Measurements from ENCODE around the gene PDCD1LG2. TPM values are rescaled to one million over a fixed set of nuclear protein-coding genes. Genes with fewer than 3 reads are reported as not detected.
"Not testable (repeated sequence)": the region's sequence is repeated elsewhere in the genome, so short reads cannot be mapped to it uniquely, and the experiment has no call there.

PDCD1LG2 gene
- total RNA-seq, 1 donor from 2014 or later = 1.7 TPM

DNA sequence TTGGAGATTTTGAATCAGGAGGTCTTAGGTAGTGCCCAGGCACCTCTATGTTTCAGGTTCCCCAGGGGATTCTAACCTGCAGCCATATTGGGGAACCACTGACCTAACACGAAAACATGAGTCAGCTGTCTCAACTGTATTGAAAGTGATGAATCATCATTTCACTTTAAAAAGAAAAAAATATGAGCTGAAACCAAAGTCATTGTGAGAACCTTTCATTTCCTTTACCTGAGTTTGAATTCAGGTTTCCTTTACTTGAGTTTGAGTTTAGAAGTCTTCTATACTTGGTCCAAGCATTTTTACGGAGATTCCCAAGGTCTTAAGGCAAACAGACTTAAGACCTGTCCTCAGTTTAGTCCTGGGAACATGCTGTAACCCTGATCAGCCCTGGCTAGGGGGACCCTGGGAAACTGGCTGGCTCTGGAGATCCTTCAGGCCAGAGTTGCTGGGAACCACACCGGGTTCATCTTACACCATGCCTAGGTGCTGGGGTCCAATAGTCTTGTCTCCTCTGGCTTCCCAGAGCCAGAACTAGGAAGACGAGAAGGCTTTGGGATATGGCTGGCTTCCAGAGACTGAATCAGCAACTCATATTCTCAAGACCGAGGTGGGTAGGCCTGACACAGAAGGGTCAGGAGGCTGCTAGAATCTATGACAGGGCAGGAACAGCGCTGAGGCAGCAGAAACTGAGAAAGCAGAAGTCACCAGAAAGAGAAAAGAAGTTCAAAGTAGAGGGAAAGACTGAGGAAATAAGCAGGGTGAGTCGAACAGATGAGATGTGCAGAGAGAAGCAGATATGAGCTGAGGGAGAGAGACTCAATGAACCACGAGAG is 16.4 kb upstream of the PDCD1LG2 start:
- DNase-seq (ENCODE audit: low spot score) = no peak

DNA sequence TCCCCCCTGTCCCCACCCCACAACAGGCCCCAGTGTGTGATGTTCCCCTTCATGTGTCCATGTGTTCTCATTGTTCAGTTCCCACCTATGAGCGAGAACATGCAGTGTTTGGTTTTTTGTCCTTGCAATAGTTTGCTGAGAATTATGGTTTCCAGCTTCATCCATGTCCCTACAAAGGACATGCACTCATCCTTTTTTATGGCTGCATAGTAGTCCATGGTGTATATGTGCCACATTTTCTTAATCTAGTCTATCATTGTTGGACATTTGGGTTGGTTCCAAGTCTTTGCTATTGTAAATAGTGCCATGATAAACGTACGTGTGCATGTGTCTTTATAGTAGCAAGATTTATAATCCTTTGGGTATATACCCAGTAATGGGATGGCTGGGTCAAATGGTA is 15.6 kb upstream of the PDCD1LG2 start:
- not testable (repeated sequence) for DNase-seq (ENCODE audit: low spot score)

GRCh38 chr9:5499157-5499556 is 11.2 kb upstream of the PDCD1LG2 start:
- no peak for DNase-seq (ENCODE audit: low spot score)

DNA sequence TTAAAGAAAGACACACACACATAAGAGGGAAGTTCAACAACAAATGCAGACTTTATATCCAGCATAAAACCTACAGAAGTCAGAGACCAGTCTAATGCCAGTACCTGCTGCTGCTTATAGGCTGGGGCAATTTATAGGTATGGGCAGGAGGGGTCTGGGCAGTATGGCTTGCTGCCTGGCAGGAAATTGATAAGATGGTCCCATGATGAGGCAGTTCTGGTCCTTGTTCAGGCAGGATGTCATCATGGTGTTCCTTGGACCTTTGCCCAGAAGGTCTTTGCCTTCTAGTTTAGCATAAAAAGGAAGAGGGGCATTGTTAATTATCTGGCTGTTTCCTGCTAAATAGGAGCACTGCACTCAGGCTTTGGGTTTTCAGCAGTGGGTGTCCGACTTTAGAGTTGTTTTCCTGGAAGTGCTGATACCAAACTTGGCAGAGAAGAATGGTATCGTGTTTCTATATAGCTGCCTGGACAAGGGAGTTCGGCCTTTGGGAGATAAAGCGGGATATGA is 10.4 kb upstream of the PDCD1LG2 start:
- no peak for DNase-seq (ENCODE audit: low spot score)

DNA sequence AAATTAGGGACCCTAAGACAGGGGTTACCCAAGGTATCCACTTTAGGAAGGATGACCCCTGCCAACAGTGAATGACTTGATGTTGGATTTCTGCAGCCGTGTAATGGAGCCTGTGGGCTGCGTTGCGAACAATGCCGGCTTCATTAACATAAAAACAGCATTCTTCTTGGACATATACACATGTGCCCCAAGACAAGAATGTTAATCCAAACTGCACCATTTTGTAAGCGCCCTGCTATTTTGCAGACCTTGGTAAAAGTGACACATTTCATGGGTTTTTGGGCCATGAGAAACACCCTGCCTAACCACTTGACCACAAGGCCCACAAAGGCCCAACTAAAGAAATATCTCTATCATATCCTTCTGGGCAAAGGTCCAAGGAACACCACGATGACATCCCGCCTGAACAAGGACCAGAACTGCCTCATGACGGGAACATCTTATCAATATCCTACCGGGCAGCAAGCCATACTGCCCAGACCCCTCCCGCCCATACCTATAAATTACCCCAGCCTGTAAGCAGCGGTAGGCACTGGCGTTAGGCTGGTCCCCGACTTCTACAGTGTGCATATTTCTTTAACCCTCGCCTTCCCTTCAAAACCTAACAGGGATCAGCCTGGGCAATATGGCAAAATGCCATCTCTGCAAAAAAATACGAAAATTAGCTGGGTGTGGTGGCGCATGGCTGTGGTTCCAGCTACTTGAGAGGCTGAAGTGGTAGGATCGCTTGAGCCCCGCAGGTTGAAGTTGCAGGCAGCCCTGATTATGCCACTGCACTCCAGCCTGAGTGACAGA is 9.7 kb upstream of the PDCD1LG2 start:
- peak; percentile 70 for DNase-seq (ENCODE audit: low spot score)

- no peak for DNase-seq (ENCODE audit: low spot score)
Measured at GRCh38 chr9:5502553-5502952, 7.8 kb upstream of the PDCD1LG2 start.

DNA sequence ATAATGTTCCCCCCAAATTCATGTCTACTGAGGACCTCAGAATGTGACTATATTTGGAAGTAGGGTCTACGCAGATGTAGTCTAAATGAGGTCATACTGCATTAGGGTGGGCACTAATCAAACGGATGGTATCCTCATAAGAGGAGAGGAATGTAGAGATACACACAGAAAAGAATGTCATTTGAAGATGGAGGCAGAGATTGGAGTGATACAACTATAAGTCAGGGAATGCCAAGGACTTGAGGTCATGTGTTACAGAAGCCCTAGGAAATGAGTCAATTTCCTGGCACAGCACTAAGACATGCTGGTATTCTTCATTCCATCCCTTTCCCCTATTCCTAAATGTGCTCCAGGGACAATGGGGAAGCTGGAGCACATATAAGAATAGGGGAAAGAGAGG is 758 bp upstream of the PDCD1LG2 start:
- no peak for DNase-seq (ENCODE audit: low spot score)

GRCh38 chr9:5510989-5511388 is 658 bp downstream of the PDCD1LG2 start:
- no peak for DNase-seq (ENCODE audit: low spot score)

GRCh38 chr9:5511476-5511875 is 1.1 kb downstream of the PDCD1LG2 start:
- DNase-seq (ENCODE audit: low spot score) = no peak

DNA sequence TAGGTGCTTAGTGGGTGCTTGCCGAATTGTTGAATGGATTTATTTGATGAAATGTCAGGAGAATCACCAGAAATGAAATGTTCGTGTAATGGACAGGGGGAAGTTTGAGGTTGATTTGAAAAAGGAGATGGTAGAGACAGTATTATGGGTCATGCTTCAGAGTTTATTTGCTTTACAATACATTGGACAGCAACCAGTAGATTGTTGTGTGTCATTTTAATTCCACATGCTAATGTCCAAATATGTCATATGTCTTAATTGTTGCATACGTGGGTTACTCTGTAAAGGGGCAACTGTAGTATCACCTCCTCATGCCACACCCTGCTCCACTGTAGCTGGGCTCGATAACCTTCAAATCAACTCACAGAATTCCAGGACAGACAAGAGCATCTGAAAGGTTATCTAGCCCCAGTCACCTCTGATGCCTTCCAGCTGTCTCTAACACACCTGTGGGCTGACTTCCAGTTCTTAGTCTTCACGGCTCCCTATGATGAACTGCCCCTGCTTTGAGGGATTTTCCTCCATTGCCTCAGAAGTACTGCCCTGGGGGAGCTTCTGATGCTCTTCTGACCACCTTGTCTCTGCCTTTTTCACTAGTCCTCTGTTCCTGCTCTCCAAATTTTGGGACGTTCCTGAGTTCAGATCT is 1.7 kb downstream of the PDCD1LG2 start:
- no peak for DNase-seq (ENCODE audit: low spot score)

- no peak for DNase-seq (ENCODE audit: low spot score)
Measured at GRCh38 chr9:5512658-5513452, 2.5 kb downstream of the PDCD1LG2 start.

GRCh38 chr9:5513966-5514616 is 3.8 kb downstream of the PDCD1LG2 start:
- DNase-seq (ENCODE audit: low spot score) = no peak

DNA sequence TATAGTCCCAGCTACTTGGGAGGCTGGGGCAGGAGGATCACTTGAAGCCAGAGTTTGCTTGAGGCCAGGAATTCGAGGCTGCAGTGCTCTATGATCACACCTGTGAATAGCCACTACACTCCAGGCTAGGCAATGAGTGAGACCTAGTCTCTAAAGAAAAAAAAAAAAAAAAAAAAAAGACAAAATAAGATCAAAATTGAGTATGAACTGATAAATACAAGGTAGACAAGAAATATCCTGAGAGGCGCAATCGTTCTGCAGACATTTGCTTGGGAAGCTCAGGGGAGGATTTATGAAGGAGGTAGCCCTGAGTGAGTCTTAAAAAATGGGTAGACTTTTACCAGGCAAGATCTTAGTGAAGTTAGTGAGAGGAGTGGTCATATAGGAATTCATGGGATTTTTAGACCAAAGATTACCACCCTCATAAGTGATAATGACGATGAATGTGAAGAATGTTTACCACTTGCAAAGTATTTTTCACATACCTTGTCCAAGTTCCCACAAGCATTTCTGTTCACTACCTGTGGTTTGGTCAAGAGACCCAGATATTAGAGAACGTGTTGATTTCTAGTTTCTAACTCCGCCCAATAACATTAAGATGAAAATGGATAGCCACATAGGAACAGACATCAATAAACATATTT is 4.4 kb downstream of the PDCD1LG2 start:
- DNase-seq (ENCODE audit: low spot score) = no peak

DNA sequence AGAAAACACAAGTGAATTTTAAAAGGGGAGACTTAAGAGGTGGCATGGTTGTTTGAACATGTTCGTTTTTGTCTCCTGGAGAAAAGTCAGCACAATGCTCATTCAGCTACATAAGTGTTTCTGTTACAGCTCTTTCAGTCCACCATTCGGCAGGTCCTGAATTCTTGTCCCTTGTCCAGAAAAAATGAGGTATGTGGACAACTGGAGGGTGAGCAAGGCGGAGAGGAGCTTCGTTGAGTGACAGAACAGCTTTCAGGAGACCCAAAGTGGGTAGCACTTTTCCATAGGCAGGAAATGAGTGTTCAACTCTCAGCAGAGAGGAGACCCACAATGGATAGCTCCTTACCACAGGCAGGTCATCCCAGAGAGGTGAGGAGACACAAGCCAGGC is 4.9 kb downstream of the PDCD1LG2 start:
- DNase-seq (ENCODE audit: low spot score) = no peak

DNA sequence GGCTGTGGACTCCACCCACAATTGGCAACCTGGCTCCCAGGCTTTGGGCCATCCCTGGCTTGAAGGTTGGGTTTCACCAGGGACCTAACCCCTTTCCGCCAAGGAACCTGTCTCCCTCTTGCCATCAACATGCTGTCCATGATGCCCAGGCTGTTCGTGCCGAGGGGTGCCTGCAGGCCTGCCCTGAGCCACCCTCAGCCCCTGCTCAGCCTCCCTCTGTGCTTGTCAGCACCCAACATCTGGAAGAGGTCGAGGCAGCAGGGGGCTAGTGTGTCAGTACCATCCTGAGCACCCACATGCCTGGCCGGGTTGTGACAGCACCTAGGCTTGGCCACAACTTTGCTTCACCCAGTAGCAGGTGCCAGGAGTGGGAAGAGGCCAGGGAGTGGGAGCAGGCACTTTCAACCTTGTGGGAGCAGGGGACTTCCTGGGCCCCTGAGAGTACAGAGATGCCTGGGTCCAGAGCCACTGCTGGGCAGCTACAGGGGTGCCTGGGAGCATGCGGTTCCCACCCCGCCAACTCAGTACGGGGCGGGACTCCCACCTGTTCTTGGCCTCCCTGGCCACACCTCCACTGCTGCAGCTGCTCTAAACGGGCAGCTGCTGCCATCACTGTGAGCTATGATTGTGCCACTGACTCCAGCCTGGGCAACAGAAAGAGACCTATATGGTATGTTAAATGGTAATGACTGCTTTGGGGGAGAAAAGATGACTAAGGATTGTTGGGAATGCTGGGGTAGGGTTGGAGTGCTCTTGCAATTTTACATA is 6.3 kb downstream of the PDCD1LG2 start:
- DNase-seq (ENCODE audit: low spot score) = no peak

GRCh38 chr9:5518171-5518936 is 8.0 kb downstream of the PDCD1LG2 start:
- no peak for DNase-seq (ENCODE audit: low spot score)

- no peak for DNase-seq (ENCODE audit: low spot score)
Measured at GRCh38 chr9:5518937-5519319, 8.6 kb downstream of the PDCD1LG2 start.

DNA sequence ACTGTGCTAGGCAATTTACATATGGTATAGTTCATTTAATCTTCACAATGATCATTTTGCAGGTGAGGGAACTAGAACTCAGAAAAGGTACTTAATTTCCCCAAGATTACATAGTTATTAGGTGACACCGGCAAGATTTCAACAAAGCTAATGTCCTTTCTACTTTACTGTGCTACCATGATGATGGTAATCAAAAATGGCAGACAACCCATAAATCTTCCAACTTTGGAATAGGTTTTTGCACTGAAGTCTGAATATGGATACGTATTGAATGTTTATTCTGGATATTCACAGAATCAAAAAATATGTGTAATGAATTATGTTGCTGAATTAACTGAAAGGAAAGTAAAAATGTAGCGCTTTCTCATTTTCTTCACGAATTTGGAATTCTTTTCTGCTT is 13.8 kb downstream of the PDCD1LG2 start:
- no peak for DNase-seq (ENCODE audit: low spot score)

DNA sequence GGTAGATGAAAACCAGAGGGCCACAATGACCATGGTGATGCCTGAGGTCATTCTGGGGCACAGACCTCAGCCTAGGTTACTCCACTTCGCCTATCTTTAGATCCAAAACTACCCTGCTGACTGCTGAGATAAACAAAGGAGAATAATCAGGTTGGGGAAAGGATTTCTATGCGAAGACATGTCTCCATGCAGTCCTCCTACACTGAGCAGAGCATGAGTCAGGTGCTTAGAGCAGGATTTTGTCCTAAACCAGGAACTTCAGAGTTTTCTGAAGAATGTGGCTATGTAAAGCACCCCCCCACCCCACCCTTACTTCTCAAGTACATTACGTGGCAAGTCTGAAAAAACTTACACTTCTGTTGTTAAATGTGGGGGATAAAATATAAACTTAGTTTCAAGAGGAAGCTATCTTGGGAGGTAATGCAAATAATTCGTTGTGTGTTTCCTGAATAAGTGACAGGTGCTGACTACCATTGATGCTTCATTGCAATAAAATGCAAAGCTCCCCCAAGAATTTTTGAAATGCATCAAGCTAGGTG is 19.4 kb downstream of the PDCD1LG2 start:
- DNase-seq (ENCODE audit: low spot score) = no peak

Data from ureter (tissue), 1 donor.